ENCODE measurements around the gene SYVN1.
"Not testable (repeated sequence)": the region's sequence is repeated elsewhere in the genome, so short reads cannot be mapped to it uniquely, and the experiment has no call there.

Gene SYVN1

GRCh38 chr11:65134240-65134951 lies at the start of gene SYVN1:
Gene SYVN1, minus strand, starts transcription at chr11:65134519. Its CDS starts 918 bp downstream, at chr11:65133601.
- peak; percentile 92 for DNase-seq

- no peak for DNase-seq
Measured at GRCh38 chr11:65183201-65183891, 49.0 kb upstream of the SYVN1 start.

GRCh38 chr11:65182258-65183170 lies 48.2 kb upstream of the SYVN1 start:
- DNase-seq = no peak

GRCh38 chr11:65181569-65182257 lies 47.4 kb upstream of the SYVN1 start, which contains the start of gene CAPN1:
Gene CAPN1, plus strand, starts transcription at chr11:65181928. Its CDS starts 774 bp downstream, at chr11:65182702.
- DNase-seq = peak; percentile 88

GRCh38 chr11:65180877-65181568 lies 46.7 kb upstream of the SYVN1 start:
- peak; percentile 59 for DNase-seq

- DNase-seq = not testable (repeated sequence)
Measured at GRCh38 chr11:65174571-65175010, 40.3 kb upstream of the SYVN1 start.

GRCh38 chr11:65172600-65172999 lies 38.3 kb upstream of the SYVN1 start:
- DNase-seq = no peak

GRCh38 chr11:65170058-65170534 lies 35.8 kb upstream of the SYVN1 start, which contains the start of gene SPDYC:
Gene SPDYC, plus strand, starts transcription at chr11:65170233. Its CDS starts 1,125 bp downstream, at chr11:65171358.
- DNase-seq = no peak

- DNase-seq = no peak
Measured at GRCh38 chr11:65169164-65169641, 34.9 kb upstream of the SYVN1 start.

GRCh38 chr11:65167656-65168055 lies 33.3 kb upstream of the SYVN1 start:
- no peak for DNase-seq

GRCh38 chr11:65166893-65167292 lies 32.6 kb upstream of the SYVN1 start:
- no peak for DNase-seq

GRCh38 chr11:65165410-65166317 lies 31.3 kb upstream of the SYVN1 start:
- no peak for DNase-seq

GRCh38 chr11:65163684-65164083 lies 29.4 kb upstream of the SYVN1 start:
- no peak for DNase-seq

- DNase-seq = no peak
Measured at GRCh38 chr11:65160643-65161042, 26.3 kb upstream of the SYVN1 start.

GRCh38 chr11:65159012-65159411 lies 24.7 kb upstream of the SYVN1 start:
- no peak for DNase-seq

GRCh38 chr11:65157336-65157735 lies 23.0 kb upstream of the SYVN1 start:
- no peak for DNase-seq

GRCh38 chr11:65156926-65157325 lies 22.6 kb upstream of the SYVN1 start:
- DNase-seq = no peak

- DNase-seq = no peak
Measured at GRCh38 chr11:65156256-65156655, 21.9 kb upstream of the SYVN1 start.

GRCh38 chr11:65152122-65152521 lies 17.8 kb upstream of the SYVN1 start:
- no peak for DNase-seq

- DNase-seq = no peak
Measured at GRCh38 chr11:65151331-65151899, 17.1 kb upstream of the SYVN1 start.

All from activated CD4-positive, alpha-beta T cell treated with anti-CD3 and anti-CD28 coated beads, Interleukin-10, Interleukin-2, amounts not matched to agents 100 ng/mL and 50 ng/mL, durations not matched to agents 16 hours and 8 hours (primary cell).